ENCODE data around the gene AUP1.

AUP1 gene

DNA sequence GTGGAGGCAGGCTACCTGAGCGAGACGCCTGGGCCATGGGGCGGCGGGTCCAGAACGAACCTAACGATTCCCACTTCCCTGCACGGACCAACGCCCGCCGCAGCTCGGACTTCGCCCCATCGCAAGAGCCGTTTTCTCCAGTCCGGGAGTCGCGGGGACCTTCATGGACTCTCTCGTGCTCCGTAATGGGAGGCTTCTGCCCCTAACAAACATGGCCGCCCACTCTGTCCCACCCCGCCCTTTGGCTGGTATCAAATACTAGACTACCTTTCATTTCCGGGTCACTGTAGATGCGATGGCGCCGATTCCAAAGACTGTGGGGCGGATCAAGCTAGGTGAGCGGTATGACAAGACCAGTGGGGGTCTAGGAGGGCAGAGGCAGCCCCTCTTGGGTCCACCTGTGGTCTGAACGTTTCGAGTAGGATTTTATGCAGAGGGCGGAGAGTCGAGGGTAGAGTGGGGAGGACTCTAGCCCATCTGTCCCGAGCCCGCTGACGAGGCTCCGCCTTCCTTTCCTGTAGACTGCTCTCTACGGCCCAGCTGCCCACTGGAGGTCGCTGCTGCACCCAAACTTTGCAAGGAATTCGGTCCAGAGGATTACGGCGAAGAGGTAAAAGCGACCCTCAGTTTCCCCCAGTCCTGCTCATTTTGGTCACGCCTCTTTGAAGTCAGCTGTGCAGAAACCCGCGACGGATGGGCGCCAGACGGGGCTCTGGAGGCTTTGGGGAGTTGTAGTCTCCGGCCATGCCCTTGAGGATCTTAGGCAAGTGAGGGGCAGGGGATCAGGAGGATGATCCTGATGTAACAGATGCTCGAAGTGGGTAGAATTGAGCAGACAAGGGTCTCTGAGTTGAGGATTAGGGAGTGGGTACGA is 46.5 kb downstream of the AUP1 start, which contains the start of the genes CCDC142 and TTC31:
CCDC142 (minus strand) TSS at position 198 of the 874 bp plus-strand sequence; CDS start at position 37, 161 bp downstream.
TTC31 (plus strand) TSS at position 281 of the 874 bp plus-strand sequence; CDS start at position 296, 15 bp downstream.
- in situ Hi-C loops (cut with MboI; ENCODE audit: low pct_unique_long_range_greater_than_20kb, low sequenced_read_pairs, unreplicated experiment), result loop anchor here (25.0 kb wide), 1 partner anchor 104 kb away; no protein-coding TSS in a partner anchor

GRCh38 chr2:74481961-74482800 is 47.3 kb downstream of the AUP1 start:
- TF ChIP-seq CTCF (IDR thresholded peaks at IDR 0.05; ENCODE audit: extremely low read depth, insufficient read depth, missing control alignments), result no peak
- DNase-seq (ENCODE audit: low spot score), result peak; percentile 65
- in situ Hi-C loops (cut with MboI; ENCODE audit: low pct_unique_long_range_greater_than_20kb, low sequenced_read_pairs, unreplicated experiment), result loop anchor here (25.0 kb wide), 1 partner anchor 105 kb away; no protein-coding TSS in a partner anchor

More for the DNA sequence above, 46.5 kb downstream of the AUP1 start, which contains the start of the genes CCDC142 and TTC31:
- peak; percentile 95 for TF ChIP-seq CTCF (IDR thresholded peaks at IDR 0.05; ENCODE audit: extremely low read depth, insufficient read depth, missing control alignments)
- peak; percentile 93 for DNase-seq (ENCODE audit: low spot score)

DNA sequence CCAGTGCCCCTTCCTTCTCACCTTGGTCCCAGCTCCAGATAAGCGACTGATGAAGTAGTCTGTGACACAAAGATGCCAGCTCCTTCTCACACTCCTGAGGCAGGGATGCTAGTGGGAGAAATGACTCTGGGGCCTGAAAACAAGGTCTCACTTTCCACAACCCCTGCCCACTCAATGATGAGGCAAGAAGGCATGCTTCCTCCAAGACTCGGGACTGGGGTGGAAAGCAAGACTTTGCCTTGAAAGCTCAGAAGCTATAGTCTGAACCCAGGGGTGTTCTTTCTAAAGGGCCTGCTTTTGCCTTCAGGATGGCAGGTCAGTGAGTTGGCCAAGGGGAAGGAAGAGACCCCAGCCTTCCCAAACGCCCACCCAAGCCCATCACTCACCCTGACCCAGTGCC is 48.1 kb downstream of the AUP1 start:
- no peak for DNase-seq (ENCODE audit: low spot score)
- in situ Hi-C loops (cut with MboI; ENCODE audit: low pct_unique_long_range_greater_than_20kb, low sequenced_read_pairs, unreplicated experiment), result loop anchor here (25.0 kb wide), 1 partner anchor 106 kb away; no protein-coding TSS in a partner anchor
- no peak for TF ChIP-seq CTCF (IDR thresholded peaks at IDR 0.05; ENCODE audit: extremely low read depth, insufficient read depth, missing control alignments)
